Nucleus accumbens (tissue), 56 donors: ENCODE measurements around the gene KNSTRN.
A peak's percentile ranks its signal among the peaks of the same experiment; 100 is the strongest.

ENCODE experiments used
- DNase-seq, 56 donors: peaks; one replicate each; lab custom pipeline; 2025; lab: John Stamatoyannopoulos, UW

The KNSTRN gene

DNA sequence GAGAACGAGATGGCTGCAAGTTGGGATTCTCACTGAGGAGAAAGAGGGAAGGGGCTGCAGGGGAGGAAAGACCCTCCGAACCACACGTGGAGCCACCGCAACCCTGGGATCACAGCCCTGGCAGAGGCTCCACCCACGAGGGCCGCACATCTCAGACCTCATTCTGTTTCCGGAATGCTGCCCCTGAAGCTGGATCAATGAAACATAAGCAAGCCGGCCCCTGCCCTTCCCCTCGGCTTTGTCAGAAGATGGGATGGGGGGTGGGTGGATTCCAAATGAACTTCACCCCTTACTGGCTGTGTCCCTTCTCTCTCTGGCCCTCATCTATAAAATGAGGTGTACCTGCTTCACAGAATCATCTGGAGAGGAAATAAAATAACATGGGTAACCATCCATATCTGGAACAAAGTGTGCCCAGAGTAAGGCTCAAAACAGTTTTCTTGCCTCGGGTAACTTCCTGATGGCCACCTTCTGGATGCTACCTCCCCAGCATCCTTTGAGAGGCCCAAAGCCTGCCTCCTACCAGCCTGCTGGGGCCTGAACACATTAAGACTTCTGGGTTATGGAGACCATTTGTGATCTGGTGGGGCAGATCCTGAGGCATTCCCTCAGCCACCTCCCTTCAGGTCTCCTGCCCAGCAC, 37.2 kb upstream of the KNSTRN start:
- no peak for DNase-seq

DNA sequence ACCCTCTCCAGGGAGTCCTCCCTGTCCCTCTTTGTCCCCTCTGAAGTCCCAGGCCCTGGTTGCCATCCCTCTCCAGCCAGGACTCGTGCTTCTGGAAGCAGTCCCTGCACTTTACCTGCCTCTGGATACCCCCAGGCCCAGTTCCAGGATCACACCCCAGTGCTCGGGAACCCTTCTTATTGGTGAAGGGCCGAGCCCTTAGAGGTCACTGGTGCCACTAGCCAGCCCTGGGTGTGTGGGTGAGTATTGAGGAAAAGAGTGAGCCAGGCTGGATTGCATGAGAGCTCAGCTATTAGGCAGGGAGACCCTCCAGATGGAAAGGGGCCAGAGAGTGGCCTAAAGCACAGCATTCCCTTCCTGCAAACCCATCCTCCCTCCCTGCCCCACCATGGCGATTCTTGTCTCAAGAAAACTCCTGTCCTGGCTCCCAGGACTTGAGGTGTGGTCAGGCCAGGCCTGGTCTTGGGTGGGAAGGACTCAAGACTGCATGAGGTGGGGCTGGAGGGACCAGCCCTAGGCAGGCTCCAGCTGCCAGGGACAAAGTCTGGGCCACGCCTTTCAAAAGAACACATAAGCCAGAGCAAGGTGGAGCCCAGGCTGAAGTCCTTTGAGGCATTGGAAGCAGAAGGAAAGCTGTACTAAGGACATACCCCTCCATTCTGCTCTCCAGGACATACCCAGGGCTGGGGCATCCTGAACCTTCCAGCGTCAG, 36.5 kb upstream of the KNSTRN start:
- no peak for DNase-seq

DNA sequence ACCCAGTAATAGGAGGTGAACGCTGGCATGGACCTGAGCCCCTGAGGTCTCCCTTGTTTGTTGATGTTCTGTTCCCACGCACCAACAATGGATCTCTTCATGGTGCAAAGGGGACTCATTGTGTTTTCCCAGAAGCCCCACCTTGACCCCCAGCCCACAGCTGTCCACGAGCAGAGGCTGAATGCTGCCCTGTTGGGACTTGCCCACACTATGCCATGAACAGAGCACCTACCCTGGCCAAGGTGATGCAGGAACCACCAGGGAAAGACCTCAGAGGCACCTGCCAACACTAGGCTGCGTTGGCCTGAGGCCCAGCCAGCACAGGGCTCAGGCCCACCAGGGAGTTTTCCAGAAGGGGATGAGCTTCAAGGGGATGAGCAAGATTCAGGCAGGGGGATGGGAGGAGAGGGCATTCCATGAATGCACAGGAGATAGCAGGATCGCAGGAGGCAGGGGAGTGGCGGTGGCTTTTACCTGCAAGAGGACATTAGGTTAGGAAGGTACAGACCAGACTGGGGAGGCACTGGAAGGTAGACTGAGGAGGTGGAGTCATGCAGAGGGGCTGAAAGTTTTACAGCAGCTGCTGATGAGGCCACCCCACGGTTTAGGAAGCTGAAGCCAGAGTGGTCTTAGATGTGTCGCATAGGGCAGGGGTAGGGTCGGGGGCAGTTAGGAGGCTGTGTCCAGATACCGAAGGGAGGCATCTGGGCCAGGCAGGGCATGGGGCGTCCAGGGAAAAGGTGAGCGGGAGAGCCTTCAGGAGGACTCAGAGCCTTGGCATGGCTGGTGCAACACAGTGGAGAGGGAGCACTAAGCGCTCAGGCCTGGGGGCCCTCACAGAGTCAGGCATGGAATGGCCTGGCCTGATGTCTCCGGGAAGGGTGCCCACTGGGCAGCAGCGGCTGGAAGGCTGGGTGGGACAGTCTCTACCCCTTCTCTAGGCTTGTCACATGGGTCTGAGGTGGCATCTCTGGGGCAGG, 35.7 kb upstream of the KNSTRN start:
- DNase-seq, result no peak

GRCh38 chr15:40347559-40348473, 34.7 kb upstream of the KNSTRN start:
- no peak for DNase-seq

DNA sequence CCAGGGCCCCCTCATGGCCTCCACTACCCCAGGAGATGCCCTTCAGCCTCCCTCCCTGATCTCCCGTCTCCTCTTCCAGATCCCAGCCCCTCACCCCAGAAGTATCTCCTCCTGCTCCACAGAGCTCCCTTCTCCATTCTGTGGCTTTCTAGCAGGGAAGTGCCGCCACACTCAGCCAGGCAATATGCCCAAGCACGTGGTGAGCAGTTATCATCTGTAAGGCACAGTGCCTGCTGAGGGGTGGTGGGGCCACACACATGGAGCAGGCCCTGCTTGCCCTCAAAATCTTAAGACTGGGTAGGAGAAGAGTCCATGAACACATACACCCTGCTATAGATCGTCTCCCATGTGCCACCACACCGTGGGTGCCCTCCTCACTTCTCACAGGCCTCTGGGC, 34.0 kb upstream of the KNSTRN start:
- no peak for DNase-seq

- no peak for DNase-seq
These were observed 33.4 kb upstream of the KNSTRN start for GRCh38 chr15:40349163-40349562.

DNA sequence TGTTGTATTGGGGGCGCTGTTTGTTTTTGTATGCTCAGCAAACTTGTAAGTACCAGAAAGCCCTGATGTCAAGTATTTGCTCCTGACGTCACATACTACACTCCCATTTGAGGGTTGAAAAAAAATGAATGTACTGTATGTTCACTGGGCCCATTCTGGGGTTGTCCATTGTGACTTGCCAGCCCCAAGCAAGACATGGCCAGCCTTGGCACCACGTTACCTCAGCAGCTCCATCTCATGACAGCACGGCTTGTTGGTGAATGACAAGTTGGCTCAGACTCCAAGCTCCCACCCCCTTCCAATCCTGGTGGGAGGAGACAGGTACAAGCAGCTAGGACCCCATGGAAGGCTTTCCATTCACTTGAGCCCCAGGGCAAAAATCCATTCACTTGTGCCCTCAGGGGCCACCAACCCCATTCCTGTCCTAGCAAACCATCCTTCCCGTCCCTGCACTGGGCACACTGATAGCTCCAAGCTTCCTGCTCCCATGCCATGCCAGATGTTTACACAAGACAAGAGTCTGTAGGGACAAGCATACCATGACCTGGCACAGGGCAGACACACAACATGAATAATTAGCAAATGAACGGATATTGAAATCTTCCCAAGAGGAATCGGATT, 30.1 kb upstream of the KNSTRN start:
- no peak for DNase-seq

DNA sequence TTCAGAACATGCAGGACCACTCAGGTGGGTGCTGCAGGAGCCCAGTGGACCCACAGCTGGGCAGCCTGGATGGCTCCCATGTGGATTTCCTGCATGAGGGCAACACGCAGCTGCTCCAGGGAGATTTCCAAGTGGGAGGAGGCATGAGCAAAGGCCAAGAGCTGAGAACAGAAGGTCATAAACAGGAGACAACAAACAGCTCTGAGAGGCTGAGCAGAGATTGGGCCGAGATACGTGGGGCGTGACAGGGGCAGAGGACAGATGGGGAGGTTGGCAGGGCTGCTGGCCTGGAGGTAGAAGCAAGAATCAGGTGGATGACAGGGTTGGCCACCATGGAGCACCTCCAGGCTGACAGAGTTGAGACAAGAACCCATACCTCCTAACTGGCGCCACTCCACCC, 28.8 kb upstream of the KNSTRN start:
- no peak for DNase-seq

DNA sequence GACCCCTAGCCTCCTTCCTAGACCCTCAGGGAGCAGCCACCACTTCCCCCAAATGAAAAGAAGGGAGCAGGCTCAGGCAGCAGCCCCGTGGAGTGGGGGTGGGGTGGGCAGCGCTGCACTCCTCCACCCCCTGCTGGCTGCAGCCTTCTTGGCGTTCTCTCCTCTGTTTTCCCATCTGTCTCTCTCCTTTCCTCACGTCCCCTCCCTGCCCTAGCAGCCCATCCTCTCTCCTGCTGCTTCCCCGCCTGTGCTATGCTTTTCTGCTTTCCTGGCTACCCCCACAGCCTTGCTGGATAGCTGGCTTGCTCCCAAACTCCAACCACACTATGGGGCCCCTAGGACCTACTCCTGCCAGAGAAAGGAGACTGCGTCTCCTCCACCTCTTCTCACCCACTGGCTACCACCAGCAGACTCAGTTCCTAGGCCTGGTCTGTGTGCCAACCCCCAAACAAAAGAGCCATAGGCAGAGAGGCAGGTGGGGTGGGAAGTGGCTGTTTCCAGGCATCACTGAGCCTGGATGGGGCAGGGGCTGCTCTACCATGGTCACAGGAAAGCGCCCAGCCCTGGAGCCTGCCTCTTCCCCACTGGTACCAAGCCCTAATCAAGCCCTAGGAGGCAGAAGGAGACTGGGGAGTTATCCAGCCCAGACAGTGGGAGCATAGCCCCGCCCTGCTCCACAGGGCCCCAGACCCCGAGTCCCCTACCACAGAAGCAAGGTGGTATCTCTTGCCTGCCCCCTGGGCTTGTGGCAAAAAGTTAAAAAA, 27.9 kb upstream of the KNSTRN start:
- DNase-seq, result peak in 9 of 56 donors; percentile 8 to 43 (median 14)

- DNase-seq, result no peak
These were observed 26.4 kb upstream of the KNSTRN start for GRCh38 chr15:40355976-40356585.

- no peak for DNase-seq
These were observed 25.3 kb upstream of the KNSTRN start for GRCh38 chr15:40357246-40357645.

DNA sequence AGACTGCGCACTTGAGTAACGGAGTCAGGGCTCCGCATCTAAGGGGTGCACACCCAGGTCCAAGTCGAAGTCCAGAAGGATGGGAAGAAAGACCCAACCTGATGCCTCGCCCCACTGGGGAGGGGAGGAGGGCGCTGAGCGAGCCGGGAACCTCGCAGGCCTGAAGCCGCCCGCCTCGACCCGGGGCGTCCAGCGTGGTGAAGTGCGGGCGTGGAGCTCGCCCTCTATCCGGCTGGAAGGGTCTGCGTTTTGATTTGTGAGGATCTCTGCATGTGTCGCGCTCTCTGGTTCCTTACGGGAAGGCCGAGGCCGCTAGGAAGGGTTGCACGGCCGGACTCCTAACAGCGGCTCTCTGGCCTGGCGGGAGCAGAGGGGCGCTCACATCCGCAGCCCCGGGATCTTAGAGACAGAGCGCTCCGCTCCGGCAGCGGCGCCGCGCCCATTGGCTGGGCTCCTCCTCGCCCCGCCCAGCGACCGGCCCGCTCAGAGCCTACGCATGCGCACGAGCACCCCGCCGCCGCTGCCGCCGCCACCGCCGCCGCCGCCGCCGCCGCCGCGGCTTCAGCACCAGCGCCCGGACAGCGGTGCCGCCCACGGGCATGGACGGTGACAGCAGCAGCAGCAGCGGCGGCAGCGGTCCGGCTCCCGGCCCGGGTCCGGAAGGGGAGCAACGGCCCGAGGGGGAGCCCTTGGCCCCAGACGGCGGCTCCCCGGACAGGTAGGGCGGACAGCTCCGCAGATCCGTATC, 24.6 kb upstream of the KNSTRN start, which contains the start of gene DISP2:
TSS of gene DISP2 (plus strand) at position 497 of the 748 bp plus-strand sequence. CDS start at position 600, 103 bp downstream.
- peak in 54 of 56 donors; percentile 42 to 89 (median 77) for DNase-seq

- DNase-seq, result peak in 24 of 56 donors; percentile 21 to 71 (median 50)
These were observed 23.8 kb upstream of the KNSTRN start for GRCh38 chr15:40358471-40359353.

DNA sequence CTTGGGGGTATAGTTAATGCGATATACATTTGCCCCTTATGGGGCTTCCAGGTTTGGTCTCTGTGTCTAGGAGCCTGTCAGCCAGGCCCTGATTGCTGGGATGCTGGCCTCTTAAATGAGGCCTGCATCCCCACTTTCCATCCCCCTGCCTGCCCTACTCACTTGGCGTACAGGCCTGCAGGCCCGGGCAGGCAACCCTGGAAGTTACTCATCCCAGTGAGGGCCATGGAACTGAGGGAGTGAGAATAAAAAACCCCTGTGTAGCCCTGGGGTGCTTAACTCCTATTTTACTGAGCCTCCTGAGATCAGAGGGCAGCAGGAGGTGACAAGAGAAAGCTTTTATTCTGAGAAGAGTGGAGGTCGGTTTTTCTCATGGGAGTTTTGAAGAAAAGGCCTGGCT, 22.5 kb upstream of the KNSTRN start:
- no peak for DNase-seq

GRCh38 chr15:40361640-40362039, 20.9 kb upstream of the KNSTRN start:
- DNase-seq, result no peak

- no peak for DNase-seq
These were observed 18.9 kb upstream of the KNSTRN start for GRCh38 chr15:40363611-40364010.
